Esophagus muscularis mucosa (tissue), 4 donors: ENCODE measurements around the gene SUMO2.
A peak's percentile ranks its signal among the peaks of the same experiment; 100 is the strongest.

ENCODE experiments used
- CTCF ChIP-seq, 3 experiments: fragments of 200-600 bp in 2 of 3; fragments of 450-650 bp in 1 of 3; sonication (generic) in 2 of 3; IDR thresholded peaks; one replicate each; pipeline ENCODE4 v1.5.1; 2017 to 2019; ENCODE audit warnings: antibody characterized with exemption in 3 of 3, mild to moderate bottlenecking in 2 of 3, moderate library complexity in 1 of 3
- EP300 ChIP-seq: sonication (generic); formaldehyde crosslinking; IDR thresholded peaks from one replicate; pipeline ENCODE4 v1.6.1; 2017; ENCODE audit warnings: antibody characterized with exemption
- POLR2A ChIP-seq: fragments of 450-650 bp; IDR thresholded peaks from one replicate; pipeline ENCODE4 v1.6.1; 2017; ENCODE audit warnings: antibody characterized with exemption, moderate library complexity, mild to moderate bottlenecking, low read depth
- POLR2AphosphoS5 ChIP-seq, 2 donors: sonication (generic); formaldehyde crosslinking; IDR thresholded peaks; one replicate each; pipeline ENCODE4 v1.6.1; 2017; ENCODE audit warnings: antibody characterized with exemption in 2 of 2

GRCh38 chr17:75228305-75228704, 45.5 kb upstream of the SUMO2 start:
- no peak for TF ChIP-seq EP300
- no peak for TF ChIP-seq CTCF (IDR thresholded peaks at IDR 0.05)
- TF ChIP-seq POLR2AphosphoS5 (IDR thresholded peaks at IDR 0.05): peak in 1 of 2 donors; percentile 14
- no peak for TF ChIP-seq POLR2A
